SK-N-SH (cell line): ENCODE measurements around the gene CCR5. TPM values are rescaled to one million over a fixed set of nuclear protein-coding genes. Genes with fewer than 3 reads are reported as not detected.

ENCODE experiments used
- CTCF ChIA-PET: fragments of 300-600, 350-600 bp; formaldehyde crosslinking; extraction: SDS; loops from one replicate; lab custom pipeline; 2021; lab: Yijun Ruan, JAX
- POLR2A ChIA-PET: fragments of 350-600 bp; sonication (Branson Sonifier 250); formaldehyde crosslinking; extraction: SDS; loops from one replicate; lab custom pipeline; 2020; ENCODE audit warnings: antibody characterized with exemption, inconsistent platforms; lab: Yijun Ruan, JAX
- DNase-seq: peaks from one replicate; pipeline ENCODE4 v3.0.0; 2012
- H2AFZ ChIP-seq: fragments of 200-600 bp; sonication (generic); 2 replicates; pipeline ENCODE4 v1.8.1; 2016; ENCODE audit warnings: antibody characterized with exemption, mild to moderate bottlenecking, low read depth
- H3F3A ChIP-seq: fragments of 200-600 bp; sonication (generic); replicated peaks from 2 replicates; pipeline ENCODE3; 2016; ENCODE audit warnings: antibody characterized with exemption, mild to moderate bottlenecking; ENCODE audit not compliant: insufficient read depth
- H3K27ac ChIP-seq, 2 experiments: fragments of 200-500 bp in 1 of 2; fragments of 200-600 bp in 1 of 2; sonication (Bioruptor generic) in 1 of 2; sonication (generic), shearing (Covaris generic) in 1 of 2; 2 replicates each; pipeline versions ENCODE4 v1.5.1 to v1.6.1; 2014 to 2016; ENCODE audit warnings: low read depth in 2 of 2, inconsistent platforms in 1 of 2, low read length in 1 of 2, mild to moderate bottlenecking in 1 of 2, mixed read lengths in 1 of 2
- H3K27me3 ChIP-seq: fragments of 200-600 bp; sonication (generic), shearing (Covaris generic); 2 replicates; pipeline ENCODE4 v1.6.1; 2016; ENCODE audit warnings: mixed run types; ENCODE audit not compliant: insufficient read depth
- H3K36me3 ChIP-seq, 2 experiments: fragments of 200-500 bp in 1 of 2; fragments of 200-600 bp in 1 of 2; sonication (Bioruptor generic) in 1 of 2; sonication (generic) in 1 of 2; replicated peaks in 1 of 2; 2 replicates each; pipeline versions ENCODE3 to v1.5.1; 2014 to 2016; ENCODE audit warnings: low read length in 1 of 2, mild to moderate bottlenecking in 1 of 2; ENCODE audit not compliant: insufficient read depth in 2 of 2, control insufficient read depth in 1 of 2
- H3K4me1 ChIP-seq, 2 experiments: fragments of 200-500 bp in 1 of 2; fragments of 200-600 bp in 1 of 2; sonication (Bioruptor generic) in 1 of 2; sonication (generic), shearing (Covaris generic) in 1 of 2; 2 replicates each; pipeline versions ENCODE4 v1.5.1 to v1.6.1; 2014 to 2016; ENCODE audit warnings: low read depth in 1 of 2, low read length in 1 of 2, mixed run types in 1 of 2; ENCODE audit not compliant: insufficient read depth in 2 of 2, control insufficient read depth in 1 of 2
- H3K4me2 ChIP-seq: fragments of 200-600 bp; sonication (generic), shearing (Covaris generic); 2 replicates; pipeline ENCODE4 v1.6.1; 2017; ENCODE audit warnings: mixed run types
- H3K4me3 ChIP-seq, 2 experiments: fragments of 200-500 bp in 1 of 2; fragments of 200-600 bp in 1 of 2; sonication (Bioruptor generic) in 1 of 2; sonication (generic), shearing (Covaris generic) in 1 of 2; 2 replicates each; pipeline versions ENCODE4 v1.5.1 to v1.8.1; 2014 to 2016; ENCODE audit warnings: low read depth in 2 of 2, inconsistent platforms in 1 of 2, low read length in 1 of 2, mild to moderate bottlenecking in 1 of 2, mixed read lengths in 1 of 2, moderate library complexity in 1 of 2
- H3K79me2 ChIP-seq: fragments of 200-600 bp; sonication (generic); 2 replicates; pipeline ENCODE4 v1.8.1; 2017; ENCODE audit warnings: mild to moderate bottlenecking; ENCODE audit not compliant: insufficient read depth
- H3K9ac ChIP-seq: fragments of 200-600 bp; sonication (generic); 2 replicates; pipeline ENCODE4 v1.6.1; 2017; ENCODE audit warnings: mixed run types
- H3K9me2 ChIP-seq: fragments of 200-600 bp; sonication (generic); 2 replicates; pipeline ENCODE4 v1.6.1; 2017; ENCODE audit warnings: mixed run types
- H3K9me3 ChIP-seq: fragments of 200-600 bp; sonication (generic); 2 replicates; pipeline ENCODE4 v1.6.1; 2017; ENCODE audit warnings: mixed run types, mild to moderate bottlenecking, moderate library complexity
- H4K20me1 ChIP-seq: fragments of 200-600 bp; sonication (generic); 2 replicates; pipeline ENCODE4 v1.6.1; 2017; ENCODE audit warnings: mild to moderate bottlenecking, mixed run types; ENCODE audit not compliant: insufficient read depth
- CHD2 ChIP-seq: fragments of 150-350 bp; IDR thresholded peaks from 2 replicates; pipeline ENCODE4 v1.6.1; 2018; ENCODE audit warnings: low read length; ENCODE audit not compliant: partially characterized antibody
- EZH2phosphoT487 ChIP-seq: fragments of 200-600 bp; sonication (generic); IDR thresholded peaks from 2 replicates; pipeline ENCODE4 v1.6.1; 2017; ENCODE audit warnings: low read depth, mixed run types, mild to moderate bottlenecking, antibody characterized with exemption, moderate library complexity, borderline replicate concordance
- GABPA ChIP-seq: IDR thresholded peaks from 2 replicates; pipeline ENCODE4 v1.4.0; 2012; ENCODE audit warnings: low read depth, mild to moderate bottlenecking
- GATA2 ChIP-seq: sonication (generic); formaldehyde crosslinking; IDR thresholded peaks from 2 replicates; pipeline ENCODE4 v1.5.0; 2020; ENCODE audit warnings: mild to moderate bottlenecking, missing genetic modification reagents
- IRF3 ChIP-seq: fragments of 150-350 bp; IDR thresholded peaks from 2 replicates; pipeline ENCODE4 v1.6.1; 2016; ENCODE audit warnings: mild to moderate bottlenecking, low read depth, low read length
- MAX ChIP-seq: IDR thresholded peaks from 2 replicates; pipeline ENCODE4 v1.4.0; 2012; ENCODE audit warnings: low read depth
- POLR2AphosphoS5 ChIP-seq: IDR thresholded peaks from 2 replicates; pipeline ENCODE4 v1.6.1; 2012; ENCODE audit warnings: low read depth, low read length
- RAD21 ChIP-seq: IDR thresholded peaks from 2 replicates; pipeline ENCODE4 v1.6.1; 2012; ENCODE audit warnings: mild to moderate bottlenecking, low read length
- SMC3 ChIP-seq: IDR thresholded peaks from 2 replicates; pipeline ENCODE4 v1.6.1; 2012; ENCODE audit warnings: low read depth, low read length, improper control_type of control experiment
- TCF12 ChIP-seq: IDR thresholded peaks from 2 replicates; pipeline ENCODE4 v1.4.0; 2012
- WGBS: methylation state at CpG from one replicate; pipeline ENCODE4 v1.1.6; 2017; ENCODE audit warnings: low lambda C conversion rate; 5-methylcytosine and 5-hydroxymethylcytosine counted together
- polyA plus RNA-seq, 3 experiments: library from polyadenylated mRNA; depleted of rRNA; stranded (reverse); fragments of >200 nt; gene quantifications; 2 replicates each; pipeline ENCODE4 v1.2.3, GENCODE V29; 2012
- TF ChIP-seq, protein P1 (sequence below): IDR thresholded peaks from 2 replicates; pipeline ENCODE4 v1.4.0; 2012; ENCODE audit warnings: low read depth, borderline replicate concordance
- TF ChIP-seq, protein P2 (sequence below): IDR thresholded peaks from 2 replicates; pipeline ENCODE4 v1.4.0; 2012; ENCODE audit warnings: low read depth, borderline replicate concordance
- TF ChIP-seq, protein P3 (sequence below): fragments of 200-600 bp; sonication (generic); IDR thresholded peaks from 2 replicates; pipeline ENCODE4 v1.6.1; 2017; ENCODE audit warnings: antibody characterized with exemption, mild to moderate bottlenecking, moderate library complexity
- TF ChIP-seq, protein P4 (sequence below): fragments of 150-350 bp; IDR thresholded peaks from 2 replicates; pipeline ENCODE4 v1.6.1; 2017; ENCODE audit warnings: antibody characterized with exemption, low read length, low read depth, borderline replicate concordance

The CCR5 gene
- polyA plus RNA-seq, 1 of the 3 experiments (the other 2 are of a cell fraction), result not detected

GRCh38 chr3:46369675-46370132, 1.0 kb upstream of the CCR5 start (continued):
- TF ChIP-seq, protein P1, sequence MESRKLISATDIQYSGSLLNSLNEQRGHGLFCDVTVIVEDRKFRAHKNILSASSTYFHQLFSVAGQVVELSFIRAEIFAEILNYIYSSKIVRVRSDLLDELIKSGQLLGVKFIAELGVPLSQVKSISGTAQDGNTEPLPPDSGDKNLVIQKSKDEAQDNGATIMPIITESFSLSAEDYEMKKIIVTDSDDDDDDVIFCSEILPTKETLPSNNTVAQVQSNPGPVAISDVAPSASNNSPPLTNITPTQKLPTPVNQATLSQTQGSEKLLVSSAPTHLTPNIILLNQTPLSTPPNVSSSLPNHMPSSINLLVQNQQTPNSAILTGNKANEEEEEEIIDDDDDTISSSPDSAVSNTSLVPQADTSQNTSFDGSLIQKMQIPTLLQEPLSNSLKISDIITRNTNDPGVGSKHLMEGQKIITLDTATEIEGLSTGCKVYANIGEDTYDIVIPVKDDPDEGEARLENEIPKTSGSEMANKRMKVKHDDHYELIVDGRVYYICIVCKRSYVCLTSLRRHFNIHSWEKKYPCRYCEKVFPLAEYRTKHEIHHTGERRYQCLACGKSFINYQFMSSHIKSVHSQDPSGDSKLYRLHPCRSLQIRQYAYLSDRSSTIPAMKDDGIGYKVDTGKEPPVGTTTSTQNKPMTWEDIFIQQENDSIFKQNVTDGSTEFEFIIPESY, result no peak
- TF ChIP-seq, protein P2, sequence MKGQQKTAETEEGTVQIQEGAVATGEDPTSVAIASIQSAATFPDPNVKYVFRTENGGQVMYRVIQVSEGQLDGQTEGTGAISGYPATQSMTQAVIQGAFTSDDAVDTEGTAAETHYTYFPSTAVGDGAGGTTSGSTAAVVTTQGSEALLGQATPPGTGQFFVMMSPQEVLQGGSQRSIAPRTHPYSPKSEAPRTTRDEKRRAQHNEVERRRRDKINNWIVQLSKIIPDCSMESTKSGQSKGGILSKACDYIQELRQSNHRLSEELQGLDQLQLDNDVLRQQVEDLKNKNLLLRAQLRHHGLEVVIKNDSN, result no peak
- TF ChIP-seq GABPA (no peak), TCF12 (no peak), RAD21 (no peak), GATA2 (CRISPR knock-in tag) (no peak), SMC3 (no peak), CHD2 (no peak)

- H3K9me2 ChIP-seq, result no peaks in the 10 kb centered on the region
- H3K27me3 ChIP-seq, result peaks cover 44% of the 10 kb centered on the region
- H3K27ac ChIP-seq, result no peak overlapping the region
- no peaks in the 10 kb centered on the region for H3K4me1 ChIP-seq
- H3K4me3 ChIP-seq, result no peak overlapping the region
- H3K79me2 ChIP-seq, result no peaks in the 10 kb centered on the region
- POLR2A ChIA-PET, result no interaction called here
- no peak for DNase-seq
- no peak overlapping the region for H2AFZ ChIP-seq
- H3K4me2 ChIP-seq, result no peak overlapping the region
- no peak overlapping the region for H3K9ac ChIP-seq
- 17% methylated on average over 10 of the region's 10 CpGs for WGBS
- CTCF ChIA-PET, result interaction anchor here (1.2 to 1.5 kb wide), 5 partner anchors 31 to 292 kb away, joined by 3 to 4 read pairs (median 3); partner anchors contain the start of genes CCR5AS and CCRL2
- peaks cover 3% of the 10 kb centered on the region for H3F3A ChIP-seq
- no peaks in the 10 kb centered on the region for H4K20me1 ChIP-seq
- no peaks in the 10 kb centered on the region for H3K9me3 ChIP-seq
- H3K36me3 ChIP-seq, result no peaks in the 10 kb centered on the region
- TF ChIP-seq POLR2AphosphoS5 (no peak), EZH2phosphoT487 (no peak), IRF3 (no peak), TCF12 (no peak), GABPA (no peak), MAX (no peak), RAD21 (no peak), CHD2 (no peak)
- TF ChIP-seq, protein P3, sequence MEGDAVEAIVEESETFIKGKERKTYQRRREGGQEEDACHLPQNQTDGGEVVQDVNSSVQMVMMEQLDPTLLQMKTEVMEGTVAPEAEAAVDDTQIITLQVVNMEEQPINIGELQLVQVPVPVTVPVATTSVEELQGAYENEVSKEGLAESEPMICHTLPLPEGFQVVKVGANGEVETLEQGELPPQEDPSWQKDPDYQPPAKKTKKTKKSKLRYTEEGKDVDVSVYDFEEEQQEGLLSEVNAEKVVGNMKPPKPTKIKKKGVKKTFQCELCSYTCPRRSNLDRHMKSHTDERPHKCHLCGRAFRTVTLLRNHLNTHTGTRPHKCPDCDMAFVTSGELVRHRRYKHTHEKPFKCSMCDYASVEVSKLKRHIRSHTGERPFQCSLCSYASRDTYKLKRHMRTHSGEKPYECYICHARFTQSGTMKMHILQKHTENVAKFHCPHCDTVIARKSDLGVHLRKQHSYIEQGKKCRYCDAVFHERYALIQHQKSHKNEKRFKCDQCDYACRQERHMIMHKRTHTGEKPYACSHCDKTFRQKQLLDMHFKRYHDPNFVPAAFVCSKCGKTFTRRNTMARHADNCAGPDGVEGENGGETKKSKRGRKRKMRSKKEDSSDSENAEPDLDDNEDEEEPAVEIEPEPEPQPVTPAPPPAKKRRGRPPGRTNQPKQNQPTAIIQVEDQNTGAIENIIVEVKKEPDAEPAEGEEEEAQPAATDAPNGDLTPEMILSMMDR, result no peak
- TF ChIP-seq, protein P1, result no peak
- TF ChIP-seq, protein P4, sequence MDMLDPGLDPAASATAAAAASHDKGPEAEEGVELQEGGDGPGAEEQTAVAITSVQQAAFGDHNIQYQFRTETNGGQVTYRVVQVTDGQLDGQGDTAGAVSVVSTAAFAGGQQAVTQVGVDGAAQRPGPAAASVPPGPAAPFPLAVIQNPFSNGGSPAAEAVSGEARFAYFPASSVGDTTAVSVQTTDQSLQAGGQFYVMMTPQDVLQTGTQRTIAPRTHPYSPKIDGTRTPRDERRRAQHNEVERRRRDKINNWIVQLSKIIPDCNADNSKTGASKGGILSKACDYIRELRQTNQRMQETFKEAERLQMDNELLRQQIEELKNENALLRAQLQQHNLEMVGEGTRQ, result no peak
Measured at GRCh38 chr3:46371519-46372340, 984 bp downstream of the CCR5 start.
